ENCODE results near the gene EXTL1.
A peak's percentile ranks its signal among the peaks of the same experiment; 100 is the strongest.

Gene EXTL1

GRCh38 chr1:25996966-25997827, 24.4 kb upstream of the EXTL1 start:
- Histone ChIP-seq H3K4me1 (ENCODE audit: low read depth, poor library complexity, severe bottlenecking) (peaks cover 13% of the 10 kb centered on the region), H2AFZ (ENCODE audit: low read depth) (peak overlapping the region; percentile 87; the same call in 1 of the 2 replicates), H3K36me3 (ENCODE audit: insufficient read depth) (no peaks in the 10 kb centered on the region)

GRCh38 chr1:25997828-25998761, 23.5 kb upstream of the EXTL1 start, which contains the start of gene PAFAH2:
Gene PAFAH2, minus strand, starts transcription at chr1:25998063. Its CDS starts 7,247 bp downstream, at chr1:25990816.
- Histone ChIP-seq H2AFZ (ENCODE audit: low read depth) (peak within 1 kb of the TSS; percentile 87), H3K36me3 (ENCODE audit: insufficient read depth) (no peaks in the 10 kb centered on the region), H4K20me1 (ENCODE audit: insufficient read depth) (no peaks in the 10 kb centered on the region), H3K9ac (peak within 1 kb of the TSS; percentile 71), H3K79me2 (ENCODE audit: insufficient read depth, low read depth) (no peaks in the 10 kb centered on the region), H3K4me1 (ENCODE audit: low read depth, poor library complexity, severe bottlenecking) (peaks cover 13% of the 10 kb centered on the region), H3K27me3 (ENCODE audit: insufficient read depth, low read depth) (no peaks in the 10 kb centered on the region), H3K27ac (peak within 1 kb of the TSS; percentile 41), H3K4me3 (IDR thresholded peaks at IDR 0.05; ENCODE audit: insufficient read depth, low read depth, low read length) (peak within 1 kb of the TSS; percentile 69), H3K4me2 (peak within 1 kb of the TSS; percentile 78)
- peak; percentile 88 for TF ChIP-seq CTCF (conservative IDR thresholded peaks at IDR 0.05; ENCODE audit: low read depth, low read length)

More at GRCh38 chr1:25996966-25997827, 24.4 kb upstream of the EXTL1 start:
- H3K27me3 ChIP-seq (ENCODE audit: insufficient read depth, low read depth) = no peaks in the 10 kb centered on the region
- TF ChIP-seq CTCF (conservative IDR thresholded peaks at IDR 0.05; ENCODE audit: low read depth, low read length) = no peak
- H3K27ac ChIP-seq = peak overlapping the region; percentile 41
- H3K9ac ChIP-seq = peak overlapping the region; percentile 71
- H3K79me2 ChIP-seq (ENCODE audit: insufficient read depth, low read depth) = no peaks in the 10 kb centered on the region
- H4K20me1 ChIP-seq (ENCODE audit: insufficient read depth) = no peaks in the 10 kb centered on the region
- H3K4me2 ChIP-seq = peak overlapping the region; percentile 78
- peak overlapping the region; percentile 69 for H3K4me3 ChIP-seq (IDR thresholded peaks at IDR 0.05; ENCODE audit: insufficient read depth, low read depth, low read length)

GRCh38 chr1:25999041-25999800, 22.4 kb upstream of the EXTL1 start:
- Histone ChIP-seq H3K4me2 (no peak overlapping the region; the same call in 1 of the 2 replicates), H3K27ac (no peak overlapping the region), H4K20me1 (ENCODE audit: insufficient read depth) (no peaks in the 10 kb centered on the region), H3K36me3 (ENCODE audit: insufficient read depth) (no peaks in the 10 kb centered on the region), H3K27me3 (ENCODE audit: insufficient read depth, low read depth) (no peaks in the 10 kb centered on the region), H3K4me1 (ENCODE audit: low read depth, poor library complexity, severe bottlenecking) (peaks cover 13% of the 10 kb centered on the region), H2AFZ (ENCODE audit: low read depth) (peak overlapping the region; percentile 87; the same call in 1 of the 2 replicates), H3K4me3 (IDR thresholded peaks at IDR 0.05; ENCODE audit: insufficient read depth, low read depth, low read length) (no peak overlapping the region), H3K9ac (no peak overlapping the region), H3K79me2 (ENCODE audit: insufficient read depth, low read depth) (no peaks in the 10 kb centered on the region)
- no peak for TF ChIP-seq CTCF (conservative IDR thresholded peaks at IDR 0.05; ENCODE audit: low read depth, low read length)

GRCh38 chr1:26003262-26003661, 18.3 kb upstream of the EXTL1 start:
- TF ChIP-seq CTCF (conservative IDR thresholded peaks at IDR 0.05; ENCODE audit: low read depth, low read length) = no peak
- Histone ChIP-seq H3K36me3 (ENCODE audit: insufficient read depth) (no peaks in the 10 kb centered on the region), H3K4me1 (ENCODE audit: low read depth, poor library complexity, severe bottlenecking) (peaks cover 5% of the 10 kb centered on the region), H3K79me2 (ENCODE audit: insufficient read depth, low read depth) (no peaks in the 10 kb centered on the region), H3K4me2 (no peak overlapping the region), H4K20me1 (ENCODE audit: insufficient read depth) (no peaks in the 10 kb centered on the region), H3K27ac (no peak overlapping the region), H3K4me3 (IDR thresholded peaks at IDR 0.05; ENCODE audit: insufficient read depth, low read depth, low read length) (no peak overlapping the region), H2AFZ (ENCODE audit: low read depth) (no peak overlapping the region), H3K27me3 (ENCODE audit: insufficient read depth, low read depth) (no peaks in the 10 kb centered on the region), H3K9ac (no peak overlapping the region)
